ENCODE data around the gene TDRD9.

Gene TDRD9

GRCh38 chr14:104075530-104076151 lies 147.4 kb downstream of the TDRD9 start:
- no peak for DNase-seq (ENCODE audit: low spot score)

- no peak for DNase-seq (ENCODE audit: low spot score)
Observed at GRCh38 chr14:104076743-104077142, 148.5 kb downstream of the TDRD9 start.

- DNase-seq (ENCODE audit: low spot score) = peak; percentile 87
Observed at GRCh38 chr14:104078031-104078455, 149.8 kb downstream of the TDRD9 start.

- no peak for DNase-seq (ENCODE audit: low spot score)
Observed at GRCh38 chr14:104080376-104081260, 152.4 kb downstream of the TDRD9 start.

- no peak for DNase-seq (ENCODE audit: low spot score)
Observed at GRCh38 chr14:104081261-104081835, 153.1 kb downstream of the TDRD9 start.

- no peak for DNase-seq (ENCODE audit: low spot score)
Observed at GRCh38 chr14:104081951-104082464, 153.8 kb downstream of the TDRD9 start.

GRCh38 chr14:104082807-104083206 lies 154.6 kb downstream of the TDRD9 start:
- DNase-seq (ENCODE audit: low spot score) = no peak

GRCh38 chr14:104084251-104085002 lies 156.2 kb downstream of the TDRD9 start:
- DNase-seq (ENCODE audit: low spot score) = no peak

- no peak for DNase-seq (ENCODE audit: low spot score)
Observed at GRCh38 chr14:104085032-104085888, 157.0 kb downstream of the TDRD9 start, which contains the start of gene ASPG. Gene ASPG (plus strand): TSS chr14:104085700. CDS start chr14:104085771, 71 bp downstream.

- DNase-seq (ENCODE audit: low spot score) = no peak
Observed at GRCh38 chr14:104085889-104086201, 157.6 kb downstream of the TDRD9 start.

- DNase-seq (ENCODE audit: low spot score) = no peak
Observed at GRCh38 chr14:104086210-104086660, 158.0 kb downstream of the TDRD9 start.

- DNase-seq (ENCODE audit: low spot score) = no peak
Observed at GRCh38 chr14:104086661-104087461, 158.6 kb downstream of the TDRD9 start.

GRCh38 chr14:104087505-104087904 lies 159.2 kb downstream of the TDRD9 start:
- DNase-seq (ENCODE audit: low spot score) = no peak

GRCh38 chr14:104087981-104088850 lies 160.0 kb downstream of the TDRD9 start:
- no peak for DNase-seq (ENCODE audit: low spot score)

- no peak for DNase-seq (ENCODE audit: low spot score)
Observed at GRCh38 chr14:104090071-104090748, 162.0 kb downstream of the TDRD9 start.

GRCh38 chr14:104091061-104091926 lies 163.0 kb downstream of the TDRD9 start:
- no peak for DNase-seq (ENCODE audit: low spot score)

- no peak for DNase-seq (ENCODE audit: low spot score)
Observed at GRCh38 chr14:104091927-104092771, 163.9 kb downstream of the TDRD9 start.
